Astrocyte of the spinal cord (primary cell): ENCODE results near the gene ATP8B4.
"Not testable (repeated sequence)": the region's sequence is repeated elsewhere in the genome, so short reads cannot be mapped to it uniquely, and the experiment has no call there.

Source experiments
- DNase-seq: peaks from one replicate; pipeline ENCODE4 v3.0.0; 2011; ENCODE audit warnings: low read depth, low spot score
- H3K4me3 ChIP-seq: 2 replicates; pipeline ENCODE4 v1.5.1; 2011; ENCODE audit warnings: low read depth, mild to moderate bottlenecking, low read length, moderate library complexity
- CTCF ChIP-seq: IDR thresholded peaks from 2 replicates; pipeline ENCODE4 v1.5.1; 2012; ENCODE audit warnings: low read depth, mild to moderate bottlenecking, low read length, inconsistent platforms
- in situ Hi-C: cut with HindIII; loops from 2 replicates; pipeline ENCODE4 v1.10.0; 2017; ENCODE audit warnings: low sequenced_read_pairs

ATP8B4 gene

GRCh38 chr15:50162969-50163718, 44.1 kb upstream of the ATP8B4 start:
- DNase-seq, result no peak
- in situ Hi-C loops, result no loop called here

GRCh38 chr15:50158236-50158635, 39.2 kb upstream of the ATP8B4 start:
- H3K4me3 ChIP-seq, DNase-seq, in situ Hi-C loops: not testable (repeated sequence)

More at GRCh38 chr15:50162969-50163718, 44.1 kb upstream of the ATP8B4 start:
- H3K4me3 ChIP-seq, result no peak overlapping the region
- TF ChIP-seq CTCF, result no peak

- no peak for TF ChIP-seq CTCF
- in situ Hi-C loops, result no loop called here
- no peak overlapping the region for H3K4me3 ChIP-seq
- DNase-seq, result no peak
Measured at GRCh38 chr15:50151476-50151875, 32.4 kb upstream of the ATP8B4 start.

- no peak for DNase-seq
- in situ Hi-C loops, result no loop called here
- no peak overlapping the region for H3K4me3 ChIP-seq
- no peak for TF ChIP-seq CTCF
Measured at GRCh38 chr15:50150851-50151250, 31.8 kb upstream of the ATP8B4 start.

GRCh38 chr15:50150349-50150748, 31.3 kb upstream of the ATP8B4 start:
- no peak for DNase-seq
- TF ChIP-seq CTCF, result no peak
- in situ Hi-C loops, result no loop called here
- H3K4me3 ChIP-seq, result no peak overlapping the region

- in situ Hi-C loops, result no loop called here
- TF ChIP-seq CTCF, result no peak
- DNase-seq, result no peak
- no peak overlapping the region for H3K4me3 ChIP-seq
Measured at GRCh38 chr15:50149090-50149489, 30.1 kb upstream of the ATP8B4 start.

GRCh38 chr15:50148362-50148963, 29.4 kb upstream of the ATP8B4 start:
- DNase-seq, result peak; percentile 69
- TF ChIP-seq CTCF, result peak; percentile 81
- no peak overlapping the region for H3K4me3 ChIP-seq
- in situ Hi-C loops, result no loop called here
